Measurements from ENCODE around the gene ADD2. TPM values are rescaled to one million over a fixed set of nuclear protein-coding genes. Genes with fewer than 3 reads are reported as not detected.

The ADD2 gene
- total and polyA plus RNA-seq, 2 donors (not counting 1 experiment from before 2014, with no cell fraction given): 15.9 to 21.7 TPM

DNA sequence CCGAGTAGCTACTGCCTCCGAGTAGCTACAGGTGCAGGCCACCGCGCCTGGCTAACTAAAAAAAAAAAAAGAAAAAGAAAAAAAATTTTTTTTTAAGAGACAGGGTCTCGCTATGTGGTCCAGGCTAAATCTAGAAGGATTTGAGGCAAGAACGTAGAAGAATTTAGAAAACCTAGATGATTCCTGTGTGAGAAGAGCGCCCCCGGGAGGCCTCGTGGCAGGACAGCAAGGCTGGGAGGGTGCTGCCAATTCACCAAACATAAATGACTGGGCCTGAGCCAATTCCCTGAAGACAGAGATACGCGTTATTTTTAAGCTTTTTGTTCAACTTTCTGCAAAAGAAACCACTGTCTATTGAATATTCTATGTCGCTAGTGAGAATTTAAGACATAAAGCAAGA, 124.3 kb downstream of the ADD2 start:
- H3K27ac ChIP-seq (ENCODE audit: low read length in 2 of 2): no peak overlapping the region
- Mint-ChIP-seq H3K27me3 (peaks cover 25% of the 10 kb centered on the region), H3K4me1 (no peaks in the 10 kb centered on the region), H3K27ac (no peak overlapping the region), H3K4me3 (no peak overlapping the region), H3K9me3 (ENCODE audit: insufficient read depth) (no peaks in the 10 kb centered on the region)
- CTCF ChIA-PET: interaction anchor here (1.1 to 6.3 kb wide), 3 partner anchors 24 to 341 kb away, joined by 3 to 60 read pairs (median 5); partner anchors contain the start of gene FAM136A
- H3K9ac ChIP-seq (ENCODE audit: low read length): no peak overlapping the region
- H3K4me3 ChIP-seq (ENCODE audit: control extremely low read depth in 1 of 5, extremely low read depth in 1 of 5, insufficient read depth in 1 of 5, low read depth in 2 of 5, low read length in 4 of 5): no peak overlapping the region
- WGBS (ENCODE audit: insufficient coverage): 93% methylated on average over 7 of the region's 12 CpGs
- H3K36me3 ChIP-seq (replicated peaks in 1 of 2; ENCODE audit: control extremely low read depth in 1 of 2, control insufficient read depth in 1 of 2, extremely low read depth in 1 of 2, insufficient read depth in 2 of 2, low read length in 1 of 2): no peaks in the 10 kb centered on the region
- no peaks in the 10 kb centered on the region for H3K79me2 ChIP-seq (ENCODE audit: control insufficient read depth, insufficient read depth, low read length)
- no peak for TF ChIP-seq EZH2 (IDR thresholded peaks at IDR 0.05; ENCODE audit: borderline replicate concordance, insufficient read depth, low read depth, low read length, poor library complexity, severe bottlenecking)
- TF ChIP-seq, protein P1, sequence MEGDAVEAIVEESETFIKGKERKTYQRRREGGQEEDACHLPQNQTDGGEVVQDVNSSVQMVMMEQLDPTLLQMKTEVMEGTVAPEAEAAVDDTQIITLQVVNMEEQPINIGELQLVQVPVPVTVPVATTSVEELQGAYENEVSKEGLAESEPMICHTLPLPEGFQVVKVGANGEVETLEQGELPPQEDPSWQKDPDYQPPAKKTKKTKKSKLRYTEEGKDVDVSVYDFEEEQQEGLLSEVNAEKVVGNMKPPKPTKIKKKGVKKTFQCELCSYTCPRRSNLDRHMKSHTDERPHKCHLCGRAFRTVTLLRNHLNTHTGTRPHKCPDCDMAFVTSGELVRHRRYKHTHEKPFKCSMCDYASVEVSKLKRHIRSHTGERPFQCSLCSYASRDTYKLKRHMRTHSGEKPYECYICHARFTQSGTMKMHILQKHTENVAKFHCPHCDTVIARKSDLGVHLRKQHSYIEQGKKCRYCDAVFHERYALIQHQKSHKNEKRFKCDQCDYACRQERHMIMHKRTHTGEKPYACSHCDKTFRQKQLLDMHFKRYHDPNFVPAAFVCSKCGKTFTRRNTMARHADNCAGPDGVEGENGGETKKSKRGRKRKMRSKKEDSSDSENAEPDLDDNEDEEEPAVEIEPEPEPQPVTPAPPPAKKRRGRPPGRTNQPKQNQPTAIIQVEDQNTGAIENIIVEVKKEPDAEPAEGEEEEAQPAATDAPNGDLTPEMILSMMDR (IDR thresholded peaks at IDR 0.05): no peak
- H3K27me3 ChIP-seq (replicated peaks in 1 of 4; ENCODE audit: control extremely low read depth in 1 of 4, control insufficient read depth in 3 of 4, insufficient read depth in 4 of 4, low read length in 3 of 4): peaks cover 0 to 15% (median 3%) of the 10 kb centered on the region in 4 experiments
- no peaks in the 10 kb centered on the region for H4K20me1 ChIP-seq (ENCODE audit: control insufficient read depth, insufficient read depth, low read length, poor library complexity, severe bottlenecking)
- no peak overlapping the region for H2AFZ ChIP-seq (ENCODE audit: insufficient read depth, low read depth, low read length, poor library complexity, severe bottlenecking)
- intact Hi-C loops (cut with micrococcal nuclease): no loop called here
- no peaks in the 10 kb centered on the region for H3K4me1 ChIP-seq (ENCODE audit: control insufficient read depth in 2 of 2, insufficient read depth in 2 of 2, low read length in 2 of 2)
- no peaks in the 10 kb centered on the region for H3K9me3 ChIP-seq (ENCODE audit: control extremely low read depth in 1 of 3, control insufficient read depth in 2 of 3, insufficient read depth in 1 of 3, low read length in 2 of 3)
- ATAC-seq (ENCODE audit: low read depth) (no peak), DNase-seq (no peak)
- POLR2A ChIA-PET: no interaction called here
- H3K4me2 ChIP-seq (replicated peaks; ENCODE audit: low read depth, low read length, poor library complexity, severe bottlenecking): no peak overlapping the region

DNA sequence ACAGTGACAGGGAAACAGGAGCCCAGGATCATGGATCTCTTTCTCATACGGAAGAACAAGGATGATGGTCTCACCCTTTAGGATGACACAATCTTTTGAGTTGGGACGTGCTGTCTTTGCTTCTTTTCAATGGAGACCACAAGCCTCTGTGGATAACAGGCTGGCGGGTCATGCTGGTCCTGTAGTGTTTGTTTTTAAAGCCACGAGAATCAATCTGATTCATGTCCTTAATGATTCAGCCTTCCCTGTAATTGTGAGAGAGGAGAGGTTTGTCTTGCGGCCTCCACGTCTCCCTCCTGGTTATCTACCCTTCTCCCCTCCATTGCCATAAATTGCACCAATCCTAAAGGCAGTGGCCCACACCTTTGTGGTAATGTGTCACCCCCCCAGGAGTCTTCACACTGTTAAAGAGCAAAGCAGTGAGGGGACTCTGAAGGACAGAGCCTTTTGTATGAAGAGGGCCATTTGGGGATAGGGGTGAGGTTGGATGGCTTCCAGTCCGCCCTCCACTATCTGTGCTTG, 126.7 kb downstream of the ADD2 start:
- CTCF ChIA-PET: no interaction called here
- no peaks in the 10 kb centered on the region for H3K36me3 ChIP-seq (replicated peaks in 1 of 2; ENCODE audit: control extremely low read depth in 1 of 2, control insufficient read depth in 1 of 2, extremely low read depth in 1 of 2, insufficient read depth in 2 of 2, low read length in 1 of 2)
- no peaks in the 10 kb centered on the region for H3K9me3 ChIP-seq (ENCODE audit: control extremely low read depth in 1 of 3, control insufficient read depth in 2 of 3, insufficient read depth in 1 of 3, low read length in 2 of 3)
- H3K79me2 ChIP-seq (ENCODE audit: control insufficient read depth, insufficient read depth, low read length): no peaks in the 10 kb centered on the region
- H2AFZ ChIP-seq (ENCODE audit: insufficient read depth, low read depth, low read length, poor library complexity, severe bottlenecking): no peak overlapping the region
- no peak overlapping the region for H3K9ac ChIP-seq (ENCODE audit: low read length)
- H3K4me3 ChIP-seq (ENCODE audit: control extremely low read depth in 1 of 5, extremely low read depth in 1 of 5, insufficient read depth in 1 of 5, low read depth in 2 of 5, low read length in 4 of 5): no peak overlapping the region
- H3K4me2 ChIP-seq (replicated peaks; ENCODE audit: low read depth, low read length, poor library complexity, severe bottlenecking): no peak overlapping the region
- no peak for TF ChIP-seq EZH2 (IDR thresholded peaks at IDR 0.05; ENCODE audit: borderline replicate concordance, insufficient read depth, low read depth, low read length, poor library complexity, severe bottlenecking)
- TF ChIP-seq, protein P1 (IDR thresholded peaks at IDR 0.05): no peak
- H3K4me1 ChIP-seq (ENCODE audit: control insufficient read depth in 2 of 2, insufficient read depth in 2 of 2, low read length in 2 of 2): no peaks in the 10 kb centered on the region
- POLR2A ChIA-PET: no interaction called here
- Mint-ChIP-seq H3K9me3 (ENCODE audit: insufficient read depth) (no peaks in the 10 kb centered on the region), H3K27me3 (peaks cover 38% of the 10 kb centered on the region), H3K4me1 (no peaks in the 10 kb centered on the region), H3K4me3 (no peak overlapping the region), H3K27ac (no peak overlapping the region)
- intact Hi-C loops (cut with micrococcal nuclease): no loop called here
- no peaks in the 10 kb centered on the region for H4K20me1 ChIP-seq (ENCODE audit: control insufficient read depth, insufficient read depth, low read length, poor library complexity, severe bottlenecking)
- DNase-seq: no peak
- 78% methylated on average over 1 of the region's 7 CpGs for WGBS (ENCODE audit: insufficient coverage)
- no peak overlapping the region for H3K27ac ChIP-seq (ENCODE audit: low read length in 2 of 2)
- ATAC-seq (ENCODE audit: low read depth): no peak
- H3K27me3 ChIP-seq (replicated peaks in 1 of 4; ENCODE audit: control extremely low read depth in 1 of 4, control insufficient read depth in 3 of 4, insufficient read depth in 4 of 4, low read length in 3 of 4): peaks cover 0 to 12% (median 2%) of the 10 kb centered on the region in 4 experiments

Data from B cell (primary cell).